ENCODE data around the gene KIAA1328. TPM values are rescaled to one million over a fixed set of nuclear protein-coding genes. Genes with fewer than 3 reads are reported as not detected.

The KIAA1328 gene
- total and polyA plus RNA-seq, 9 of the 15 experiments (the other 6 are each of a cell fraction or from before 2014, with no cell fraction given), result 4.0 to 8.6 (median 7.4) TPM

DNA sequence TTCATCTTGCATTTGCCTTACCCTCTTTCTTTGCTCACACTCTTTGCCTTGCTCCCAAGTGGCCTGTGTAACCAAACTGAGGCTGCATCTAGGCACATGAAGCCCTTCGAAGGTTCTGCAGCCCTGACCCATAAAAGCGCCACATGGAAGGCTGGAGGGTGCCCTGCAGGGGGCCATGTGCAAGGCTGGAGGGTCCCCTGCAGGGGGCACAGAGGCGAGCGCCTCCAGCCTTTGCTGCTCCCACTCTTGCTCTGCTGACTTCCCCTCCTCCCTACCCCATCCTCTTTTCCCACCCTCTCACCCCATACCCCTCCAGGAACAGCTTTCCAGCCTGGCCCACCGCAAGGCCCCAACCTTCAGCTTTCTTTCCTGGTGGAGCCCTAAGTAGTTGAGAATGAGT, 419.4 kb downstream of the KIAA1328 start:
- H3K9ac ChIP-seq (ENCODE audit: insufficient read depth in 1 of 2, low read depth in 2 of 2, low read length in 2 of 2), result no peak overlapping the region
- no peaks in the 10 kb centered on the region for H3K9me3 ChIP-seq (replicated peaks; ENCODE audit: control insufficient read depth, insufficient read depth, low read depth, low read length)
- TF ChIP-seq STAT5B (CRISPR knock-in tag; IDR thresholded peaks at IDR 0.05) (no peak), POU5F1 (IDR thresholded peaks at IDR 0.05; ENCODE audit: borderline replicate concordance, low read depth, low read length, partially characterized antibody) (no peak), CBX1 (IDR thresholded peaks at IDR 0.05; ENCODE audit: low read depth) (no peak), CTBP1 (IDR thresholded peaks at IDR 0.05; ENCODE audit: borderline replicate concordance) (no peak), BRD9 (IDR thresholded peaks at IDR 0.05; ENCODE audit: low read depth, partially characterized antibody) (no peak), BMI1 (IDR thresholded peaks at IDR 0.05; ENCODE audit: low read length) (no peak), ZNF224 (CRISPR knock-in tag; IDR thresholded peaks at IDR 0.05) (no peak), EHMT2 (IDR thresholded peaks at IDR 0.05) (no peak), ZBTB7A (IDR thresholded peaks at IDR 0.05; ENCODE audit: borderline replicate concordance, control insufficient read depth, low read depth, low read length) (no peak), HDAC3 (IDR thresholded peaks at IDR 0.05; ENCODE audit: borderline replicate concordance, partially characterized antibody) (no peak), POLR2AphosphoS2 (IDR thresholded peaks at IDR 0.05; ENCODE audit: low read length) (no peak), RUNX1 (IDR thresholded peaks at IDR 0.05; ENCODE audit: low read depth) (no peak), ZNF431 (CRISPR knock-in tag; IDR thresholded peaks at IDR 0.05) (no peak), SRSF3 (IDR thresholded peaks at IDR 0.05; ENCODE audit: insufficient read depth, low read length) (no peak), RBFOX2 (IDR thresholded peaks at IDR 0.05; ENCODE audit: low read depth, low read length) (no peak)
- TF ChIP-seq, protein P1, sequence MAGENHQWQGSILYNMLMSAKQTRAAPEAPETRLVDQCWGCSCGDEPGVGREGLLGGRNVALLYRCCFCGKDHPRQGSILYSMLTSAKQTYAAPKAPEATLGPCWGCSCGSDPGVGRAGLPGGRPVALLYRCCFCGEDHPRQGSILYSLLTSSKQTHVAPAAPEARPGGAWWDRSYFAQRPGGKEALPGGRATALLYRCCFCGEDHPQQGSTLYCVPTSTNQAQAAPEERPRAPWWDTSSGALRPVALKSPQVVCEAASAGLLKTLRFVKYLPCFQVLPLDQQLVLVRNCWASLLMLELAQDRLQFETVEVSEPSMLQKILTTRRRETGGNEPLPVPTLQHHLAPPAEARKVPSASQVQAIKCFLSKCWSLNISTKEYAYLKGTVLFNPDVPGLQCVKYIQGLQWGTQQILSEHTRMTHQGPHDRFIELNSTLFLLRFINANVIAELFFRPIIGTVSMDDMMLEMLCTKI (IDR thresholded peaks at IDR 0.05; ENCODE audit: partially characterized antibody), result no peak
- no peak overlapping the region for H2AFZ ChIP-seq (ENCODE audit: low read depth, low read length)
- FAIRE-seq (no peak), ATAC-seq (no peak), DNase-seq (ENCODE audit: extremely low read depth in 1 of 4, low spot score in 3 of 4) (no peak)
- ChIA-PET CTCF (ENCODE audit: low intra/inter-chr PET ratio) (no interaction called here), POLR2A (interaction anchor here (0.6 kb wide), 1 partner anchor 193 kb away, joined by 3 read pairs; no protein-coding TSS in a partner anchor)
- H4K20me1 ChIP-seq (replicated peaks; ENCODE audit: control insufficient read depth, insufficient read depth, low read length), result peaks cover 2% of the 10 kb centered on the region; the same call in 1 of the 2 replicates
- H3K27ac ChIP-seq (ENCODE audit: extremely low read depth, low read depth, low read length), result no peak overlapping the region
- peaks cover 6 to 14% of the 10 kb centered on the region in 2 experiments; a peak in 3 of 5 replicates for H3K27me3 ChIP-seq (ENCODE audit: control insufficient read depth in 2 of 2, insufficient read depth in 2 of 2, low read length in 2 of 2)
- 3% methylated on average over 5 of the region's 5 CpGs for WGBS (ENCODE audit: insufficient coverage, low coverage, missing lambda C conversion rate)
- no peaks in the 10 kb centered on the region for H3K9me1 ChIP-seq (ENCODE audit: control insufficient read depth, insufficient read depth, low read length)
- no peak overlapping the region for H3K4me2 ChIP-seq (ENCODE audit: insufficient read depth, low read length)
- no peaks in the 10 kb centered on the region for H3K79me2 ChIP-seq (ENCODE audit: control insufficient read depth, insufficient read depth, low read length)
- intact Hi-C loops (cut with micrococcal nuclease), result no loop called here
- H3K36me3 ChIP-seq (ENCODE audit: control insufficient read depth, insufficient read depth, low read length), result no peaks in the 10 kb centered on the region
- H3K4me3 ChIP-seq, result no peak overlapping the region
- in situ Hi-C loops (cut with MboI), result no loop called here
- H3K4me1 ChIP-seq (replicated peaks in 1 of 2; ENCODE audit: control insufficient read depth in 2 of 2, insufficient read depth in 2 of 2, low read length in 2 of 2), result peaks cover 0 to 6% of the 10 kb centered on the region in 2 experiments; a peak in 2 of 5 replicates
- no TSS peak for BruUV-seq (replicated peaks)

Data from K562 (cell line).